ENCODE data around the gene CLDN14.

GRCh38 chr21:36486246-36486645, 6.3 kb upstream of the CLDN14 start:
- TF ChIP-seq, protein P1, sequence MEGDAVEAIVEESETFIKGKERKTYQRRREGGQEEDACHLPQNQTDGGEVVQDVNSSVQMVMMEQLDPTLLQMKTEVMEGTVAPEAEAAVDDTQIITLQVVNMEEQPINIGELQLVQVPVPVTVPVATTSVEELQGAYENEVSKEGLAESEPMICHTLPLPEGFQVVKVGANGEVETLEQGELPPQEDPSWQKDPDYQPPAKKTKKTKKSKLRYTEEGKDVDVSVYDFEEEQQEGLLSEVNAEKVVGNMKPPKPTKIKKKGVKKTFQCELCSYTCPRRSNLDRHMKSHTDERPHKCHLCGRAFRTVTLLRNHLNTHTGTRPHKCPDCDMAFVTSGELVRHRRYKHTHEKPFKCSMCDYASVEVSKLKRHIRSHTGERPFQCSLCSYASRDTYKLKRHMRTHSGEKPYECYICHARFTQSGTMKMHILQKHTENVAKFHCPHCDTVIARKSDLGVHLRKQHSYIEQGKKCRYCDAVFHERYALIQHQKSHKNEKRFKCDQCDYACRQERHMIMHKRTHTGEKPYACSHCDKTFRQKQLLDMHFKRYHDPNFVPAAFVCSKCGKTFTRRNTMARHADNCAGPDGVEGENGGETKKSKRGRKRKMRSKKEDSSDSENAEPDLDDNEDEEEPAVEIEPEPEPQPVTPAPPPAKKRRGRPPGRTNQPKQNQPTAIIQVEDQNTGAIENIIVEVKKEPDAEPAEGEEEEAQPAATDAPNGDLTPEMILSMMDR (IDR thresholded peaks at IDR 0.05; ENCODE audit: insufficient read depth, low read depth, low read length) = no peak
- TF ChIP-seq EZH2 (IDR thresholded peaks at IDR 0.05; ENCODE audit: insufficient read depth, low read length) = no peak

All from astrocyte (in vitro differentiated cells and primary cell).